Brain microvascular endothelial cell (primary cell): ENCODE measurements around the gene ECSCR.

ENCODE experiments used
- DNase-seq: peaks from one replicate; pipeline ENCODE4 v3.0.0-alpha.2; 2020
- H3K27ac ChIP-seq: fragments of 250-450 bp; sonication (Bioruptor Pico); 2 replicates; pipeline ENCODE4 v1.5.1; 2020; ENCODE audit warnings: mild to moderate bottlenecking, moderate library complexity
- H3K27me3 ChIP-seq: fragments of 250-450 bp; sonication (Bioruptor Pico); replicated peaks from 2 replicates; pipeline ENCODE4 v1.5.1; 2020; ENCODE audit warnings: mild to moderate bottlenecking
- H3K36me3 ChIP-seq: fragments of 250-450 bp; sonication (Bioruptor Pico); replicated peaks from 2 replicates; pipeline ENCODE4 v1.5.1; 2020; ENCODE audit warnings: mild to moderate bottlenecking
- H3K4me3 ChIP-seq: 2 replicates; pipeline ENCODE4 v1.5.1; 2011; ENCODE audit warnings: low read depth, mild to moderate bottlenecking, control low read depth, low read length, moderate library complexity
- CTCF ChIP-seq: IDR thresholded peaks from 2 replicates; pipeline ENCODE4 v1.5.1; 2011; ENCODE audit warnings: low read depth, mild to moderate bottlenecking, moderate library complexity, low read length, control low read depth, inconsistent platforms; ENCODE audit errors: missing control alignments
- in situ Hi-C: cut with HindIII; loops from 2 replicates; pipeline ENCODE4 v1.10.0; 2017; ENCODE audit warnings: low sequenced_read_pairs, low pct_ligation_motif_present

ECSCR gene

GRCh38 chr5:139415221-139415861 lies 47.2 kb downstream of the ECSCR start:
- DNase-seq: no peak
- Histone ChIP-seq H3K27me3 (no peaks in the 10 kb centered on the region), H3K4me3 (no peak overlapping the region), H3K36me3 (peaks cover 16% of the 10 kb centered on the region), H3K27ac (no peak overlapping the region)
- in situ Hi-C loops: loop anchor here (10.0 to 25.0 kb wide), 2 partner anchors 99 to 347 kb away; no protein-coding TSS in a partner anchor
- TF ChIP-seq CTCF: no peak

GRCh38 chr5:139414581-139415130 lies 47.9 kb downstream of the ECSCR start:
- in situ Hi-C loops: loop anchor here (10.0 to 25.0 kb wide), 2 partner anchors 100 to 348 kb away; no protein-coding TSS in a partner anchor
- no peaks in the 10 kb centered on the region for H3K27me3 ChIP-seq
- H3K4me3 ChIP-seq: no peak overlapping the region
- peaks cover 10% of the 10 kb centered on the region for H3K36me3 ChIP-seq
- no peak for DNase-seq
- no peak for TF ChIP-seq CTCF
- no peak overlapping the region for H3K27ac ChIP-seq

- Histone ChIP-seq H3K27ac (no peak overlapping the region), H3K36me3 (peaks cover 5% of the 10 kb centered on the region), H3K27me3 (no peaks in the 10 kb centered on the region), H3K4me3 (no peak overlapping the region)
- in situ Hi-C loops: loop anchor here (10.0 to 25.0 kb wide), 2 partner anchors 101 to 348 kb away; no protein-coding TSS in a partner anchor
- TF ChIP-seq CTCF: no peak
- DNase-seq: no peak
Measured at GRCh38 chr5:139413963-139414362, 48.6 kb downstream of the ECSCR start.

GRCh38 chr5:139413153-139413552 lies 49.4 kb downstream of the ECSCR start:
- DNase-seq: no peak
- in situ Hi-C loops: loop anchor here (10.0 to 25.0 kb wide), 2 partner anchors 102 to 349 kb away; no protein-coding TSS in a partner anchor
- TF ChIP-seq CTCF: no peak

GRCh38 chr5:139410993-139411828 lies 51.3 kb downstream of the ECSCR start:
- in situ Hi-C loops: loop anchor here (10.0 to 25.0 kb wide), 2 partner anchors 104 to 351 kb away; no protein-coding TSS in a partner anchor
- Histone ChIP-seq H3K27me3 (no peaks in the 10 kb centered on the region), H3K4me3 (no peak overlapping the region), H3K27ac (no peak overlapping the region), H3K36me3 (no peaks in the 10 kb centered on the region)
- DNase-seq: no peak
- no peak for TF ChIP-seq CTCF

More at GRCh38 chr5:139413153-139413552, 49.4 kb downstream of the ECSCR start:
- Histone ChIP-seq H3K27ac (no peak overlapping the region), H3K27me3 (no peaks in the 10 kb centered on the region), H3K36me3 (no peaks in the 10 kb centered on the region), H3K4me3 (no peak overlapping the region)
